Measurements from ENCODE around the gene ANXA2R. TPM values are rescaled to one million over a fixed set of nuclear protein-coding genes. Genes with fewer than 3 reads are reported as not detected.

ANXA2R gene
- total and polyA plus RNA-seq, 2 donors (not counting 1 experiment from before 2014, with no cell fraction given) = 19.3 to 50.4 TPM

GRCh38 chr5:43043400-43043756 lies 3.3 kb upstream of the ANXA2R start:
- ATAC-seq (ENCODE audit: low read depth) (no peak), DNase-seq (no peak)
- H3K27ac ChIP-seq (ENCODE audit: low read length in 2 of 2) = peak overlapping the region; percentile 98 to 99
- ChIA-PET POLR2A (interaction anchor here (3.2 to 8.0 kb wide), 6 partner anchors 21 to 93 kb away, joined by 36 to 202 read pairs (median 123); partner anchors contain the start of gene ZNF131), CTCF (interaction anchor here (1.2 to 9.5 kb wide), 8 partner anchors 22 to 353 kb away, joined by 3 to 194 read pairs (median 62); partner anchors contain the start of gene ZNF131)
- H4K20me1 ChIP-seq (ENCODE audit: control insufficient read depth, insufficient read depth, low read length, poor library complexity, severe bottlenecking) = peaks cover 5% of the 10 kb centered on the region
- peak overlapping the region; percentile 62 to 92 (median 64) for H3K4me3 ChIP-seq (ENCODE audit: control extremely low read depth in 1 of 5, extremely low read depth in 1 of 5, insufficient read depth in 1 of 5, low read depth in 2 of 5, low read length in 4 of 5)
- H3K27me3 ChIP-seq (replicated peaks in 1 of 4; ENCODE audit: control extremely low read depth in 1 of 4, control insufficient read depth in 3 of 4, insufficient read depth in 4 of 4, low read length in 3 of 4) = no peaks in the 10 kb centered on the region
- Mint-ChIP-seq H3K4me3 (peak overlapping the region; percentile 97), H3K9me3 (ENCODE audit: insufficient read depth) (no peaks in the 10 kb centered on the region), H3K27ac (peak overlapping the region; percentile 98), H3K4me1 (peaks cover 19% of the 10 kb centered on the region), H3K27me3 (no peaks in the 10 kb centered on the region)
- TF ChIP-seq CTCF (IDR thresholded peaks at IDR 0.05) (no peak), EZH2 (IDR thresholded peaks at IDR 0.05; ENCODE audit: borderline replicate concordance, insufficient read depth, low read depth, low read length, poor library complexity, severe bottlenecking) (no peak)
- no peaks in the 10 kb centered on the region for H3K36me3 ChIP-seq (replicated peaks in 1 of 2; ENCODE audit: control extremely low read depth in 1 of 2, control insufficient read depth in 1 of 2, extremely low read depth in 1 of 2, insufficient read depth in 2 of 2, low read length in 1 of 2)
- H3K79me2 ChIP-seq (ENCODE audit: control insufficient read depth, insufficient read depth, low read length) = peaks cover 15% of the 10 kb centered on the region
- H3K4me2 ChIP-seq (replicated peaks; ENCODE audit: low read depth, low read length, poor library complexity, severe bottlenecking) = peak overlapping the region; percentile 87
- intact Hi-C loops (cut with micrococcal nuclease) = loop anchor here (2.0 kb wide), 1 partner anchor 513 kb away; the partner anchor contains the start of gene PAIP1
- peaks cover 4 to 21% of the 10 kb centered on the region in 2 donors for H3K4me1 ChIP-seq (ENCODE audit: control insufficient read depth in 2 of 2, insufficient read depth in 2 of 2, low read length in 2 of 2)
- peak overlapping the region; percentile 67 for H2AFZ ChIP-seq (ENCODE audit: insufficient read depth, low read depth, low read length, poor library complexity, severe bottlenecking)
- no CpG with 5 or more reads among the region's 7 CpGs for WGBS (ENCODE audit: insufficient coverage)
- H3K9me3 ChIP-seq (ENCODE audit: control extremely low read depth in 1 of 3, control insufficient read depth in 2 of 3, insufficient read depth in 1 of 3, low read length in 2 of 3) = no peaks in the 10 kb centered on the region
- peak overlapping the region; percentile 96 for H3K9ac ChIP-seq (ENCODE audit: low read length)
